ENCODE data around the gene HGFAC. TPM values are rescaled to one million over a fixed set of nuclear protein-coding genes. Genes with fewer than 3 reads are reported as not detected.

HGFAC gene
- total and polyA plus RNA-seq, 2 of the 13 experiments (the other 11 are each of a cell fraction or from before 2014, with no cell fraction given), result 8.5 to 63.6 TPM

GRCh38 chr4:3487861-3488260 is 46.1 kb downstream of the HGFAC start:
- H3K36me3 ChIP-seq (replicated peaks in 1 of 2; ENCODE audit: control insufficient read depth in 1 of 2, insufficient read depth in 2 of 2, low read length in 2 of 2), result no peaks in the 10 kb centered on the region
- FAIRE-seq, result no peak
- POLR2A ChIA-PET, result no interaction called here

GRCh38 chr4:3488820-3489219 is 47.1 kb downstream of the HGFAC start:
- ChIA-PET CTCF (ENCODE audit: low intra/inter-chr PET ratio, low total read pairs) (no interaction called here), POLR2A (no interaction called here)
- BruUV-seq (replicated peaks), result no TSS peak
- H2AFZ ChIP-seq (ENCODE audit: low read length), result no peak overlapping the region
- no peaks in the 10 kb centered on the region for H3K9me3 ChIP-seq (ENCODE audit: low read length)
- H3K36me3 ChIP-seq (replicated peaks in 1 of 2; ENCODE audit: control insufficient read depth in 1 of 2, insufficient read depth in 2 of 2, low read length in 2 of 2), result no peaks in the 10 kb centered on the region
- DNase-seq (ENCODE audit: low spot score) (no peak), FAIRE-seq (no peak), ATAC-seq (no peak)
- no peaks in the 10 kb centered on the region for H4K20me1 ChIP-seq (ENCODE audit: insufficient read depth, low read length)
- peaks cover 30 to 92% of the 10 kb centered on the region in 2 experiments for H3K27me3 ChIP-seq (ENCODE audit: control insufficient read depth in 1 of 2, insufficient read depth in 2 of 2, low read length in 2 of 2)
- H3K27ac ChIP-seq (ENCODE audit: extremely low read length, insufficient read depth, low read length), result no peak overlapping the region
- H3K4me2 ChIP-seq (ENCODE audit: low read depth, low read length), result no peak overlapping the region
- peaks cover 7% of the 10 kb centered on the region; the same call in 1 of the 2 replicates for H3K4me1 ChIP-seq (ENCODE audit: insufficient read depth, low read length)
- 45% methylated on average over 8 of the region's 11 CpGs for WGBS (ENCODE audit: low lambda C conversion rate)
- H3K9ac ChIP-seq (ENCODE audit: insufficient read depth, low read depth, low read length), result no peak overlapping the region
- H3K79me2 ChIP-seq (ENCODE audit: insufficient read depth, low read length), result no peaks in the 10 kb centered on the region
- intact Hi-C loops (cut with micrococcal nuclease; ENCODE audit: unreplicated experiment) (no loop called here), in situ Hi-C loops (cut with HindIII; ENCODE audit: extremely low pct_ligation_motif_present, low pct_unique_long_range_greater_than_20kb) (no loop called here)
- H3K4me3 ChIP-seq (replicated peaks in 1 of 3; ENCODE audit: insufficient read depth in 1 of 3, low read depth in 2 of 3, low read length in 3 of 3), result no peak overlapping the region
- TF ChIP-seq TGIF2 (CRISPR knock-in tag; IDR thresholded peaks at IDR 0.05) (no peak), CBFB (CRISPR knock-in tag; IDR thresholded peaks at IDR 0.05) (no peak), PREB (CRISPR knock-in tag; IDR thresholded peaks at IDR 0.05) (no peak), KMT2B (CRISPR knock-in tag; IDR thresholded peaks at IDR 0.05) (no peak), CBX2 (IDR thresholded peaks at IDR 0.05; ENCODE audit: low read depth, low read length) (no peak), CBX2 (CRISPR knock-in tag; IDR thresholded peaks at IDR 0.05; ENCODE audit: low read depth) (no peak), ZNF691 (CRISPR knock-in tag; IDR thresholded peaks at IDR 0.05; ENCODE audit: borderline replicate concordance, low read depth) (no peak), TRIM22 (IDR thresholded peaks at IDR 0.05) (no peak), ZNF510 (CRISPR knock-in tag; IDR thresholded peaks at IDR 0.05; ENCODE audit: low read depth) (no peak), MIXL1 (CRISPR knock-in tag; IDR thresholded peaks at IDR 0.05) (no peak), SRSF9 (IDR thresholded peaks at IDR 0.05; ENCODE audit: borderline replicate concordance, insufficient read depth, low read depth, low read length, poor library complexity, severe bottlenecking) (no peak), STAT5B (CRISPR knock-in tag; IDR thresholded peaks at IDR 0.05) (no peak), POLR2A (IDR thresholded peaks at IDR 0.05; ENCODE audit: insufficient read depth in 1 of 2, low read depth in 2 of 2, low read length in 2 of 2) (no peak), HCFC1 (IDR thresholded peaks at IDR 0.05; ENCODE audit: low read depth, low read length) (no peak), ZNF292 (CRISPR knock-in tag; IDR thresholded peaks at IDR 0.05; ENCODE audit: borderline replicate concordance, low read depth) (no peak), NR2F6 (IDR thresholded peaks at IDR 0.05) (no peak), NR2F6 (CRISPR knock-in tag; IDR thresholded peaks at IDR 0.05) (no peak), CC2D1A (CRISPR knock-in tag; IDR thresholded peaks at IDR 0.05) (no peak)

More at GRCh38 chr4:3487861-3488260, 46.1 kb downstream of the HGFAC start:
- no TSS peak for BruUV-seq (replicated peaks)
- no CpG with 5 or more reads among the region's 7 CpGs for WGBS (ENCODE audit: low lambda C conversion rate)
- Histone ChIP-seq H2AFZ (ENCODE audit: low read length) (no peak overlapping the region), H4K20me1 (ENCODE audit: insufficient read depth, low read length) (no peaks in the 10 kb centered on the region), H3K27ac (ENCODE audit: extremely low read length, insufficient read depth, low read length) (no peak overlapping the region), H3K9me3 (ENCODE audit: low read length) (no peaks in the 10 kb centered on the region), H3K79me2 (ENCODE audit: insufficient read depth, low read length) (no peaks in the 10 kb centered on the region), H3K4me1 (ENCODE audit: insufficient read depth, low read length) (0 out of 2 replicates have a peak, but pooled peaks cover 5% of the 10 kb centered on the region), H3K4me3 (replicated peaks in 1 of 3; ENCODE audit: insufficient read depth in 1 of 3, low read depth in 2 of 3, low read length in 3 of 3) (no peak overlapping the region), H3K9ac (ENCODE audit: insufficient read depth, low read depth, low read length) (no peak overlapping the region), H3K27me3 (ENCODE audit: control insufficient read depth in 1 of 2, insufficient read depth in 2 of 2, low read length in 2 of 2) (peaks cover 31 to 91% of the 10 kb centered on the region in 2 experiments), H3K4me2 (ENCODE audit: low read depth, low read length) (no peak overlapping the region)
- no peak for DNase-seq (ENCODE audit: low spot score)
- in situ Hi-C loops (cut with HindIII; ENCODE audit: extremely low pct_ligation_motif_present, low pct_unique_long_range_greater_than_20kb), result no loop called here
- CTCF ChIA-PET (ENCODE audit: low intra/inter-chr PET ratio, low total read pairs), result no interaction called here
- peak; percentile 8 for ATAC-seq
- intact Hi-C loops (cut with micrococcal nuclease; ENCODE audit: unreplicated experiment), result no loop called here
- TF ChIP-seq ZNF792 (CRISPR knock-in tag; IDR thresholded peaks at IDR 0.05) (no peak), NFE2L2 (IDR thresholded peaks at IDR 0.05; ENCODE audit: low read length) (no peak), HNRNPL (IDR thresholded peaks at IDR 0.05; ENCODE audit: low read depth, low read length) (0 out of 2 replicates have a peak, but pooled peaks have one; percentile 30), SPEN (CRISPR knock-in tag; IDR thresholded peaks at IDR 0.05; ENCODE audit: low read depth) (no peak)

Measured in HepG2 (cell line).